ENCODE measurements around the gene CSNK1G2. TPM values are rescaled to one million over a fixed set of nuclear protein-coding genes. Genes with fewer than 3 reads are reported as not detected.

Gene CSNK1G2
- total RNA-seq, 1 experiment from 2014 or later = 44.4 TPM

DNA sequence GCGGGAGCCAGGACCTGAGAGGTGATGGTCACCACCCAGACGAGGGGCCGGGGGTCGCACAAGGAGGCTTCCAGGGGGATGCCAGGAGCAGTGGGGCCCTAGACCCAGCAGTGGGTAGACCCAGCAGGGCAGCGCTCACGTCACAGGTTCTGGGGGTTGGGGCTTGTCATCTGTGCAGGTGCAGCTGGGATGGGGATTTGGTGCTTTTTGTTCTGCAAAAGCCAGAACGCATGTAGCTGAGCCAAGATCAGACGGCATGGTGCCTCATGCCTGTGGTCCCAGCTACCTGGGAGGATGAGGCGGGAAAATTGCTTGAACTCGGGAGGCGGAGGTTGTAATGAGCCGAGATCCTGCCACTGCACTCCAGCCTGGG lies 15.1 kb downstream of the CSNK1G2 start:
- no peak overlapping the region for H3K4me3 ChIP-seq (ENCODE audit: low read depth, low read length)
- ChIA-PET CTCF (no interaction called here), POLR2A (no interaction called here)
- H3K9me3 Mint-ChIP-seq (ENCODE audit: unreplicated experiment) = no peaks in the 10 kb centered on the region
- no peaks in the 10 kb centered on the region for H3K27me3 ChIP-seq (replicated peaks; ENCODE audit: control insufficient read depth, insufficient read depth, low read length)
- no peak for DNase-seq
- no peak overlapping the region for H3K27ac Mint-ChIP-seq (ENCODE audit: unreplicated experiment)
- no peaks in the 10 kb centered on the region for H3K4me1 Mint-ChIP-seq (ENCODE audit: low read depth, unreplicated experiment)
- H3K4me1 ChIP-seq = no peaks in the 10 kb centered on the region
- no peaks in the 10 kb centered on the region for H3K27me3 Mint-ChIP-seq (ENCODE audit: insufficient read depth, unreplicated experiment)
- TF ChIP-seq, protein P1, sequence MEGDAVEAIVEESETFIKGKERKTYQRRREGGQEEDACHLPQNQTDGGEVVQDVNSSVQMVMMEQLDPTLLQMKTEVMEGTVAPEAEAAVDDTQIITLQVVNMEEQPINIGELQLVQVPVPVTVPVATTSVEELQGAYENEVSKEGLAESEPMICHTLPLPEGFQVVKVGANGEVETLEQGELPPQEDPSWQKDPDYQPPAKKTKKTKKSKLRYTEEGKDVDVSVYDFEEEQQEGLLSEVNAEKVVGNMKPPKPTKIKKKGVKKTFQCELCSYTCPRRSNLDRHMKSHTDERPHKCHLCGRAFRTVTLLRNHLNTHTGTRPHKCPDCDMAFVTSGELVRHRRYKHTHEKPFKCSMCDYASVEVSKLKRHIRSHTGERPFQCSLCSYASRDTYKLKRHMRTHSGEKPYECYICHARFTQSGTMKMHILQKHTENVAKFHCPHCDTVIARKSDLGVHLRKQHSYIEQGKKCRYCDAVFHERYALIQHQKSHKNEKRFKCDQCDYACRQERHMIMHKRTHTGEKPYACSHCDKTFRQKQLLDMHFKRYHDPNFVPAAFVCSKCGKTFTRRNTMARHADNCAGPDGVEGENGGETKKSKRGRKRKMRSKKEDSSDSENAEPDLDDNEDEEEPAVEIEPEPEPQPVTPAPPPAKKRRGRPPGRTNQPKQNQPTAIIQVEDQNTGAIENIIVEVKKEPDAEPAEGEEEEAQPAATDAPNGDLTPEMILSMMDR (IDR thresholded peaks at IDR 0.05; ENCODE audit: insufficient read depth in 1 of 2, low read depth in 1 of 2, low read length in 1 of 2, severe bottlenecking in 1 of 2, unreplicated experiment in 1 of 2) = no peak
- no peak overlapping the region for H3K4me3 Mint-ChIP-seq (ENCODE audit: unreplicated experiment)
- no peaks in the 10 kb centered on the region for H3K36me3 ChIP-seq (ENCODE audit: control insufficient read depth, insufficient read depth, low read length)
- BruUV-seq (replicated peaks) = no TSS peak
- intact Hi-C loops (cut with micrococcal nuclease; ENCODE audit: unreplicated experiment) = no loop called here
- H3K9me3 ChIP-seq = no peaks in the 10 kb centered on the region
- peaks cover 15% of the 10 kb centered on the region for H3K36me3 Mint-ChIP-seq (ENCODE audit: insufficient read depth, unreplicated experiment)

- H3K27me3 Mint-ChIP-seq (ENCODE audit: insufficient read depth, unreplicated experiment) = no peaks in the 10 kb centered on the region
- Histone ChIP-seq H3K4me3 (ENCODE audit: low read depth, low read length) (no peak overlapping the region), H3K4me1 (no peaks in the 10 kb centered on the region), H3K9me3 (no peaks in the 10 kb centered on the region), H3K36me3 (ENCODE audit: control insufficient read depth, insufficient read depth, low read length) (no peaks in the 10 kb centered on the region), H3K27me3 (replicated peaks; ENCODE audit: control insufficient read depth, insufficient read depth, low read length) (no peaks in the 10 kb centered on the region)
- ChIA-PET CTCF (no interaction called here), POLR2A (no interaction called here)
- H3K4me3 Mint-ChIP-seq (ENCODE audit: unreplicated experiment) = no peak overlapping the region
- no peaks in the 10 kb centered on the region for H3K4me1 Mint-ChIP-seq (ENCODE audit: low read depth, unreplicated experiment)
- H3K9me3 Mint-ChIP-seq (ENCODE audit: unreplicated experiment) = no peaks in the 10 kb centered on the region
- peaks cover 21% of the 10 kb centered on the region for H3K36me3 Mint-ChIP-seq (ENCODE audit: insufficient read depth, unreplicated experiment)
- no peak overlapping the region for H3K27ac Mint-ChIP-seq (ENCODE audit: unreplicated experiment)
- intact Hi-C loops (cut with micrococcal nuclease; ENCODE audit: unreplicated experiment) = no loop called here
- BruUV-seq (replicated peaks) = no TSS peak
- DNase-seq = no peak
- TF ChIP-seq, protein P1 (IDR thresholded peaks at IDR 0.05; ENCODE audit: insufficient read depth in 1 of 2, low read depth in 1 of 2, low read length in 1 of 2, severe bottlenecking in 1 of 2, unreplicated experiment in 1 of 2) = no peak
Observed at GRCh38 chr19:1956868-1957492, 16.0 kb downstream of the CSNK1G2 start.

DNA sequence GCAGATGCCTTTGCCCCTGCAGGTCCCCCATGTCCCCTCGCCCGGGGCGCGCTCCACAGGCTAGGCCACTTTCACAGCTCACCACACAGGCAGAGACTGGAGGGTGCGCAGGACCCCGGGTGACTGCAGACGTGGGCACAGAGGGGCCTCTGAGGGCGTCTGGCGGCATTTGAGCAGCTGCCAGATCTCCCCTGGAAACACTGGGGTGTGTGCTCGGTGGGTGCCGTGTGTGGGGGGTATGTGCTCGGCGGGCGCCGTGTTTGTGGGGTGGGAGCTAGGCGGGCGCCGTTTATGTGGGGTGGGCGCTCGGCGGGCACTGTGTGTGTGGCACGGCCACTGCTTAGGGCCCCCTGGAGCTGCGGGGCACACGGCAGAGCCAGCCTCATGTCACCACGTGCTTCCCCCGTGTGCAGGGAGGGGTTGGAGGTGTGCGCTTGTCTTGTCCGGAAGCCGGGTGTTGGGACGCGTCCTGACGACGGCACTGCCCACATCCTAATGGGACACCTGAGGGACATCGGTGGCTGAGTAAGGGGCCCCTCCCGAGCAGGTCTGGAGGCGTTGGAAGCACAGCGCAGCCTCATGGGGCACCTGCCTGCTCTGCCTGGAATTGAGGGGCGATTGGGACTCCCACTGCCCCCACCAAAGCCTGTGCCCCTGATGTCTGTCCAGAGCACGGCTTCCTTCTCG lies 16.7 kb downstream of the CSNK1G2 start:
- ChIA-PET CTCF (no interaction called here), POLR2A (no interaction called here)
- intact Hi-C loops (cut with micrococcal nuclease; ENCODE audit: unreplicated experiment) = no loop called here
- Mint-ChIP-seq H3K9me3 (ENCODE audit: unreplicated experiment) (no peaks in the 10 kb centered on the region), H3K36me3 (ENCODE audit: insufficient read depth, unreplicated experiment) (peaks cover 19% of the 10 kb centered on the region), H3K27ac (ENCODE audit: unreplicated experiment) (no peak overlapping the region), H3K4me3 (ENCODE audit: unreplicated experiment) (no peak overlapping the region), H3K27me3 (ENCODE audit: insufficient read depth, unreplicated experiment) (no peaks in the 10 kb centered on the region), H3K4me1 (ENCODE audit: low read depth, unreplicated experiment) (no peaks in the 10 kb centered on the region)
- H3K9me3 ChIP-seq = no peaks in the 10 kb centered on the region
- no peaks in the 10 kb centered on the region for H3K27me3 ChIP-seq (replicated peaks; ENCODE audit: control insufficient read depth, insufficient read depth, low read length)
- BruUV-seq (replicated peaks) = no TSS peak
- no peaks in the 10 kb centered on the region for H3K4me1 ChIP-seq
- no peaks in the 10 kb centered on the region for H3K36me3 ChIP-seq (ENCODE audit: control insufficient read depth, insufficient read depth, low read length)
- no peak overlapping the region for H3K4me3 ChIP-seq (ENCODE audit: low read depth, low read length)
- DNase-seq = no peak
- TF ChIP-seq, protein P1 (IDR thresholded peaks at IDR 0.05; ENCODE audit: insufficient read depth in 1 of 2, low read depth in 1 of 2, low read length in 1 of 2, severe bottlenecking in 1 of 2, unreplicated experiment in 1 of 2) = no peak
